ENCODE data around the gene MOCS3. TPM values are rescaled to one million over a fixed set of nuclear protein-coding genes. Genes with fewer than 3 reads are reported as not detected.

The MOCS3 gene
- total RNA-seq, 1 experiment from 2014 or later, result 13.4 TPM

DNA sequence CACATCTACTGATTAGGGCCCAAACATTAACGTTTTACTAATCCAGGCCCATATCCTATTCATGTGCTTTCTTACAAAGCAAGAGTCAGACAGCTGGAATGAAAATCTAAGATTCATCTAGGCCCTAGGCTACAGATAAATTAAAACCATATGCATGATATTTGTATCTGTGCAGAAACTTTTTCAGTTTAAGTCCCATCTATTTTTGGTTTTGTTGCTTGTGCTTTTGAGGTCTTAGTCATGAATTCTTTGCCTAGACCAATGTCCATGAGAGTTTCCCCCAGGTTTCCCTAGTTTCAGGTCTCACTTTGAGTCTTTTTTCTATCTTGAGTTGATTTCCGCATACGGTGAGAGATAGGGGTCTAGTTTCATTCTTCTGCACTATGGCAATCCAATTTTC, 47.6 kb upstream of the MOCS3 start:
- H3K4me3 ChIP-seq (ENCODE audit: low read length), result no peak overlapping the region
- ChIA-PET CTCF (no interaction called here), POLR2A (ENCODE audit: unreplicated experiment) (interaction anchor here (0.6 kb wide), 1 partner anchor 15 kb away, joined by 10 read pairs; no protein-coding TSS in a partner anchor)
- intact Hi-C loops (cut with micrococcal nuclease), result no loop called here
- H3K4me2 ChIP-seq (ENCODE audit: low read length), result no peak overlapping the region
- ATAC-seq, result no peak
- H2AFZ ChIP-seq (ENCODE audit: low read length), result no peak overlapping the region
- no peak overlapping the region for H3K9ac ChIP-seq (ENCODE audit: low read length)
- no peak for TF ChIP-seq EZH2 (IDR thresholded peaks at IDR 0.05; ENCODE audit: low read length, unreplicated experiment)
- H3K36me3 ChIP-seq (ENCODE audit: low read depth, low read length), result peaks cover 18% of the 10 kb centered on the region
- peaks cover 98% of the 10 kb centered on the region for H3K79me2 ChIP-seq (ENCODE audit: low read length)
- H3K27me3 ChIP-seq (ENCODE audit: low read length), result no peaks in the 10 kb centered on the region
- H3K9me2 ChIP-seq (replicated peaks; ENCODE audit: low read length), result no peaks in the 10 kb centered on the region
- H3K9me3 ChIP-seq (ENCODE audit: low read length), result no peaks in the 10 kb centered on the region
- no peak for DNase-seq
- H3K27ac ChIP-seq (ENCODE audit: low read length), result no peak overlapping the region
- H3F3A ChIP-seq (ENCODE audit: low read length, unreplicated experiment), result peaks cover 6% of the 10 kb centered on the region
- H4K20me1 ChIP-seq (ENCODE audit: low read length), result peaks cover 74% of the 10 kb centered on the region
- peaks cover 25% of the 10 kb centered on the region for H3K4me1 ChIP-seq (ENCODE audit: insufficient read depth, low read length)
- BruUV-seq (replicated peaks), result no TSS peak

DNA sequence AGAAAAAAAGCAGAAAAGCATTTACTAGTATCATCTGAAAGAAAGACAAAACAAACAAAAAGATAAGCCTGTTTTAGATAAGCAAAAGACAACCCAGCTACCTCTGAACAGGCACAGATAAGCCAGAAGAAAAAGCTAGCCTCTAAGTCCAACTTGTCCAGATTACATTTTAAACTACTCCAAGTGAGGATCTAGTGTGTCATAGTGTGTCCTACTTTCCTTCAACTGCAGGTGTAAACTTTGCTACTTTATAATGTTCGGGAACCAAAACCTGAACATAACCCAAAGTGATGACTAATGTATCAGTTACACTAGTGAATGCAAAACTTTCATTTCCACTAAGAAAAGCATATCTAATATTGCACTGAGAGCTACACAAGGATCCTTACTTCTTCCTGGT, 46.9 kb upstream of the MOCS3 start:
- no TSS peak for BruUV-seq (replicated peaks)
- Histone ChIP-seq H3K79me2 (ENCODE audit: low read length) (peaks cover 98% of the 10 kb centered on the region), H3K4me3 (ENCODE audit: low read length) (no peak overlapping the region), H3F3A (ENCODE audit: low read length, unreplicated experiment) (peaks cover 6% of the 10 kb centered on the region), H3K36me3 (ENCODE audit: low read depth, low read length) (peaks cover 22% of the 10 kb centered on the region), H3K4me1 (ENCODE audit: insufficient read depth, low read length) (peaks cover 25% of the 10 kb centered on the region), H3K4me2 (ENCODE audit: low read length) (no peak overlapping the region), H3K9me2 (replicated peaks; ENCODE audit: low read length) (no peaks in the 10 kb centered on the region), H3K9ac (ENCODE audit: low read length) (no peak overlapping the region), H2AFZ (ENCODE audit: low read length) (no peak overlapping the region), H3K27me3 (ENCODE audit: low read length) (no peaks in the 10 kb centered on the region), H3K9me3 (ENCODE audit: low read length) (no peaks in the 10 kb centered on the region), H3K27ac (ENCODE audit: low read length) (no peak overlapping the region), H4K20me1 (ENCODE audit: low read length) (peaks cover 81% of the 10 kb centered on the region)
- CTCF ChIA-PET, result interaction anchor here (0.5 kb wide), 1 partner anchor 116 kb away, joined by 10 read pairs; no protein-coding TSS in a partner anchor
- no peak for ATAC-seq
- TF ChIP-seq, protein P1, sequence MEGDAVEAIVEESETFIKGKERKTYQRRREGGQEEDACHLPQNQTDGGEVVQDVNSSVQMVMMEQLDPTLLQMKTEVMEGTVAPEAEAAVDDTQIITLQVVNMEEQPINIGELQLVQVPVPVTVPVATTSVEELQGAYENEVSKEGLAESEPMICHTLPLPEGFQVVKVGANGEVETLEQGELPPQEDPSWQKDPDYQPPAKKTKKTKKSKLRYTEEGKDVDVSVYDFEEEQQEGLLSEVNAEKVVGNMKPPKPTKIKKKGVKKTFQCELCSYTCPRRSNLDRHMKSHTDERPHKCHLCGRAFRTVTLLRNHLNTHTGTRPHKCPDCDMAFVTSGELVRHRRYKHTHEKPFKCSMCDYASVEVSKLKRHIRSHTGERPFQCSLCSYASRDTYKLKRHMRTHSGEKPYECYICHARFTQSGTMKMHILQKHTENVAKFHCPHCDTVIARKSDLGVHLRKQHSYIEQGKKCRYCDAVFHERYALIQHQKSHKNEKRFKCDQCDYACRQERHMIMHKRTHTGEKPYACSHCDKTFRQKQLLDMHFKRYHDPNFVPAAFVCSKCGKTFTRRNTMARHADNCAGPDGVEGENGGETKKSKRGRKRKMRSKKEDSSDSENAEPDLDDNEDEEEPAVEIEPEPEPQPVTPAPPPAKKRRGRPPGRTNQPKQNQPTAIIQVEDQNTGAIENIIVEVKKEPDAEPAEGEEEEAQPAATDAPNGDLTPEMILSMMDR (conservative IDR thresholded peaks at IDR 0.05; ENCODE audit: low read depth, low read length), result no peak
- TF ChIP-seq EZH2phosphoT487 (IDR thresholded peaks at IDR 0.05; ENCODE audit: borderline replicate concordance, low read length), result no peak
- TF ChIP-seq EZH2 (IDR thresholded peaks at IDR 0.05; ENCODE audit: low read length, unreplicated experiment), result no peak
- no peak for DNase-seq
- intact Hi-C loops (cut with micrococcal nuclease), result no loop called here
- POLR2A ChIA-PET (ENCODE audit: unreplicated experiment), result interaction anchor here (0.6 kb wide), 1 partner anchor 16 kb away, joined by 10 read pairs; no protein-coding TSS in a partner anchor

- ATAC-seq (peak; percentile 94), DNase-seq (peak; percentile 67)
- no peak overlapping the region for H2AFZ ChIP-seq (ENCODE audit: low read length)
- BruUV-seq (replicated peaks), result no TSS peak
- H3K27ac ChIP-seq (ENCODE audit: low read length), result no peak overlapping the region
- ChIA-PET POLR2A (ENCODE audit: unreplicated experiment) (no interaction called here), CTCF (no interaction called here)
- no peak overlapping the region for H3K9ac ChIP-seq (ENCODE audit: low read length)
- no peak for TF ChIP-seq EZH2 (IDR thresholded peaks at IDR 0.05; ENCODE audit: low read length, unreplicated experiment)
- no peak for TF ChIP-seq EZH2phosphoT487 (IDR thresholded peaks at IDR 0.05; ENCODE audit: borderline replicate concordance, low read length)
- TF ChIP-seq, protein P1 (conservative IDR thresholded peaks at IDR 0.05; ENCODE audit: low read depth, low read length), result no peak
- H3K4me1 ChIP-seq (ENCODE audit: insufficient read depth, low read length), result peaks cover 25% of the 10 kb centered on the region
- no peaks in the 10 kb centered on the region for H3K9me3 ChIP-seq (ENCODE audit: low read length)
- peaks cover 100% of the 10 kb centered on the region for H3K79me2 ChIP-seq (ENCODE audit: low read length)
- peaks cover 93% of the 10 kb centered on the region for H4K20me1 ChIP-seq (ENCODE audit: low read length)
- no peak overlapping the region for H3K4me2 ChIP-seq (ENCODE audit: low read length)
- no peak overlapping the region for H3K4me3 ChIP-seq (ENCODE audit: low read length)
- intact Hi-C loops (cut with micrococcal nuclease), result no loop called here
- peaks cover 34% of the 10 kb centered on the region for H3K36me3 ChIP-seq (ENCODE audit: low read depth, low read length)
- H3K27me3 ChIP-seq (ENCODE audit: low read length), result no peaks in the 10 kb centered on the region
- peaks cover 6% of the 10 kb centered on the region for H3F3A ChIP-seq (ENCODE audit: low read length, unreplicated experiment)
- H3K9me2 ChIP-seq (replicated peaks; ENCODE audit: low read length), result no peaks in the 10 kb centered on the region
These were observed 44.8 kb upstream of the MOCS3 start for GRCh38 chr20:50913690-50914375.
